ENCODE results near the gene MOGAT2.

The MOGAT2 gene

DNA sequence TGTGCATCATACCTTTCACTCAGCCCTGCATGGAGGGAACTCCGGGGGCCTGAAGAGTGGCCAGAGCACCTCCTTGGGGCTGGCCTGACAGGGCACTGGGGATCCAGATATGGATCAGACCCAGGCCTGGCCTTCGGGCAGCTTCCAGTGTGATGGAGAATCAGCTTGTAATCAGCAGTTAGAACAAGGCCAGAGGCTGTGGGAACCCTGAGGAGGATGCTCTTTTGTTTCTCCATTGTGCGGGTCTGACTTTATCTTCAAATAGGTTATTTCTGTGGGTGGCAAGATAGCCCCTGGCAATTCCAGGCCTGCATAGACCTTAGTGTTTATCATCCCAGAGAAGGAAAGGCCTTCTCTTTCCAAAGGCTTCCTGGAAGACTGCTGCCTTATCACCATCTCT, 63.2 kb downstream of the MOGAT2 start:
- no peak for DNase-seq (ENCODE audit: low read depth in 2 of 2)

DNA sequence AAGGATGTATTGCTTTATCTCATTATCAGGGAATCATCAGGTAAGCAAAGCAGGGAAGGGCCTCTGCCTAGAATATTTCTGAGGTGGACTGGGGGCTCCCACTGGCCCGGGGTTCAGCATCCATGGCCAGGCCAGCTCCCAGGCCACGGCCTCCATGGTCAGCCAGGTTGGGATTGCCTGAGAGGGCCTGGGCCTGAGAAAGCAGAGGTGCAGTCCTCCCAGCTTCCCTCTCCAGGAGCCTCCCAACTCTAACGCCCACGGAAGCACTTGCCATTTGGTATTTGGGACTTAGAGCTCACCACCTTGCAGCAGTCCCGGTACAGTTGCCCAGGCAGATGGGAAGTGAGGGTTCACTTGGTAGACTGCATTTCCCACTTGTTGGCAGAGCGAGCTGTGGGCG, 63.7 kb downstream of the MOGAT2 start:
- DNase-seq (ENCODE audit: low read depth in 2 of 2): no peak

DNA sequence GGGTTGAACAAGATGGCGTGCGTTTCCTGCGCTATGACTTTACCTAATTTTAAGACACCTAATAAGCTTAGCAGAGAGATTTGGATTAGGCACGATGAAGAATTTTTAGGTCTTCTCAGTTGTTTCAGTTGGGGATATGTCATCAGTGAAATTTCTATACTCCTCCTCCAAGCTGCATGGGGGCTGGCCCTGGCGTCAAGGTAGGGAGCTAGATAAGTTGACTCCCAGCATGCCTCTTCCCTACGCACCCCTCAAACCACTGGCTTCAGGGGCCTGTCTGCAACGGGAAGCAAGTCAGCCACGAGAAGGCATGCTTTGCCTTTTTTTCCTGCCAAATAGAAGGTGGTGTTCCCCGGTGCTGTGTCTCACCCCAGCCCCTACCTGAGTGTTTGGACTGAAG, 64.2 kb downstream of the MOGAT2 start:
- no peak for DNase-seq (ENCODE audit: low read depth in 2 of 2)

All from stimulated activated CD8-positive, alpha-beta memory T cell treated with anti-CD3 and anti-CD28 coated beads, Interleukin-7, amount 100 ng/mL, for 4 hours (primary cell).